ENCODE results near the gene SHC3. TPM values are rescaled to one million over a fixed set of nuclear protein-coding genes. Genes with fewer than 3 reads are reported as not detected.

Gene SHC3
- total and polyA plus RNA-seq, 9 of the 15 experiments (the other 6 are each of a cell fraction or from before 2014, with no cell fraction given), result not detected

- TF ChIP-seq ZNF232 (CRISPR knock-in tag; IDR thresholded peaks at IDR 0.05) (no peak), ZNF175 (CRISPR knock-in tag; IDR thresholded peaks at IDR 0.05; ENCODE audit: low read depth) (no peak), PRDM10 (IDR thresholded peaks at IDR 0.05; ENCODE audit: partially characterized antibody) (no peak), TGIF2 (CRISPR knock-in tag; IDR thresholded peaks at IDR 0.05) (no peak), ZNF785 (CRISPR knock-in tag; IDR thresholded peaks at IDR 0.05) (no peak)
Measured at GRCh38 chr9:88993327-88993726, 185.3 kb downstream of the SHC3 start (continued).

- intact Hi-C loops (cut with micrococcal nuclease) (loop anchor here (10.0 kb wide), 1 partner anchor 308 kb away; no protein-coding TSS in a partner anchor), in situ Hi-C loops (cut with MboI) (no loop called here)
- H3K79me2 ChIP-seq (ENCODE audit: control insufficient read depth, insufficient read depth, low read length), result no peaks in the 10 kb centered on the region
- no peak overlapping the region for H3K4me3 ChIP-seq
- no TSS peak for BruUV-seq (replicated peaks)
- H3K9me3 ChIP-seq (replicated peaks; ENCODE audit: control insufficient read depth, insufficient read depth, low read depth, low read length), result no peaks in the 10 kb centered on the region
- no peaks in the 10 kb centered on the region for H3K9me1 ChIP-seq (ENCODE audit: control insufficient read depth, insufficient read depth, low read length)
- CTCF ChIA-PET (ENCODE audit: low intra/inter-chr PET ratio), result no interaction called here
- DNase-seq (ENCODE audit: extremely low read depth in 1 of 4, low spot score in 3 of 4), result no peak
- no peaks in the 10 kb centered on the region for H3K36me3 ChIP-seq (ENCODE audit: control insufficient read depth, insufficient read depth, low read length)
- WGBS (ENCODE audit: insufficient coverage, low coverage, missing lambda C conversion rate), result 31% methylated on average over 4 of the region's 4 CpGs
- no peak overlapping the region for H2AFZ ChIP-seq (ENCODE audit: low read depth, low read length)
- TF ChIP-seq SREBF1 (IDR thresholded peaks at IDR 0.05; ENCODE audit: borderline replicate concordance, low read depth, low read length) (no peak), ZSCAN32 (CRISPR knock-in tag; IDR thresholded peaks at IDR 0.05) (no peak), IRF1 (CRISPR knock-in tag; IDR thresholded peaks at IDR 0.05; ENCODE audit: borderline replicate concordance) (no peak), JUN (IDR thresholded peaks at IDR 0.05; ENCODE audit: borderline replicate concordance, low read depth, low read length) (no peak), JUN (CRISPR knock-in tag; IDR thresholded peaks at IDR 0.05; ENCODE audit: borderline replicate concordance) (no peak), ASH1L (IDR thresholded peaks at IDR 0.05; ENCODE audit: borderline replicate concordance, low read depth, partially characterized antibody) (no peak), HNRNPK (IDR thresholded peaks at IDR 0.05; ENCODE audit: low read depth, low read length, poor library complexity, severe bottlenecking) (no peak), HDAC2 (IDR thresholded peaks at IDR 0.05) (no peak), CBX3 (IDR thresholded peaks at IDR 0.05; ENCODE audit: borderline replicate concordance in 1 of 2, low read length in 2 of 2) (no peak), MYC (IDR thresholded peaks at IDR 0.05; ENCODE audit: low read depth, low read length) (no peak), MYC (CRISPR knock-in tag; IDR thresholded peaks at IDR 0.05; ENCODE audit: borderline replicate concordance, low read depth) (no peak)
- H3K27ac ChIP-seq (ENCODE audit: extremely low read depth, low read depth, low read length), result no peak overlapping the region
- POLR2A ChIA-PET, result no interaction called here
- peaks cover 0 to 25% of the 10 kb centered on the region in 2 experiments; a peak in 2 of 5 replicates for H3K27me3 ChIP-seq (ENCODE audit: control insufficient read depth in 2 of 2, insufficient read depth in 2 of 2, low read length in 2 of 2)
- no peaks in the 10 kb centered on the region for H4K20me1 ChIP-seq (replicated peaks; ENCODE audit: control insufficient read depth, insufficient read depth, low read length)
- ATAC-seq, result no peak
- no peak overlapping the region for H3K9ac ChIP-seq (ENCODE audit: insufficient read depth in 1 of 2, low read depth in 2 of 2, low read length in 2 of 2)
- peaks cover 0 to 11% of the 10 kb centered on the region in 2 experiments; a peak in 3 of 5 replicates for H3K4me1 ChIP-seq (replicated peaks in 1 of 2; ENCODE audit: control insufficient read depth in 2 of 2, insufficient read depth in 2 of 2, low read length in 2 of 2)
- H3K4me2 ChIP-seq (ENCODE audit: insufficient read depth, low read length), result no peak overlapping the region
- FAIRE-seq, result no peak
Measured at GRCh38 chr9:88992556-88992955, 186.1 kb downstream of the SHC3 start.
